SK-N-SH treated with all-trans-retinoic acid at 6 μM for 48 hours (cell line): ENCODE results near the gene MMP26.

Experiments used
- BACH2 ChIP-seq: fragments of 250-450 bp; sonication (Bioruptor Pico); IDR thresholded peaks from 2 replicates; pipeline ENCODE4 v1.9.0; 2021; ENCODE audit warnings: mild to moderate bottlenecking, borderline replicate concordance
- CSDC2 ChIP-seq: fragments of 250-450 bp; sonication (Bioruptor Pico); IDR thresholded peaks from 2 replicates; pipeline ENCODE4 v1.5.0; 2020; ENCODE audit warnings: mild to moderate bottlenecking, moderate library complexity
- ESRRG ChIP-seq: fragments of 250-450 bp; sonication (Bioruptor Pico); IDR thresholded peaks from 2 replicates; pipeline ENCODE4 v1.6.1; 2021; ENCODE audit warnings: mild to moderate bottlenecking
- PATZ1 ChIP-seq: fragments of 250-450 bp; sonication (Bioruptor Pico); IDR thresholded peaks from 2 replicates; pipeline ENCODE4 v1.8.0; 2020; ENCODE audit warnings: mild to moderate bottlenecking, moderate library complexity, borderline replicate concordance
- PPARA ChIP-seq: fragments of 250-450 bp; sonication (Bioruptor Pico); IDR thresholded peaks from 2 replicates; pipeline ENCODE4 v1.5.0; 2020; ENCODE audit warnings: mild to moderate bottlenecking, borderline replicate concordance
- ZC3H10 ChIP-seq: fragments of 250-450 bp; sonication (Bioruptor Pico); IDR thresholded peaks from 2 replicates; pipeline ENCODE4 v1.5.1; 2021; ENCODE audit warnings: mild to moderate bottlenecking, moderate library complexity
- ZFP3 ChIP-seq: fragments of 250-450 bp; sonication (Bioruptor Pico); IDR thresholded peaks from 2 replicates; pipeline ENCODE4 v1.5.0; 2020; ENCODE audit warnings: mild to moderate bottlenecking, moderate library complexity

GRCh38 chr11:4727171-4727570 is 22.6 kb downstream of the MMP26 start:
- no peak for TF ChIP-seq ZC3H10 (CRISPR knock-in tag)
- no peak for TF ChIP-seq PATZ1 (CRISPR knock-in tag)
- TF ChIP-seq BACH2 (CRISPR knock-in tag): no peak
- no peak for TF ChIP-seq ZFP3 (CRISPR knock-in tag)
- TF ChIP-seq ESRRG (CRISPR knock-in tag): no peak
- TF ChIP-seq PPARA: no peak
- TF ChIP-seq CSDC2 (CRISPR knock-in tag): no peak
